ENCODE data around the gene WFDC5.

GRCh38 chr20:45080867-45081624 lies 33.9 kb downstream of the WFDC5 start:
- TF ChIP-seq POLR2A (IDR thresholded peaks at IDR 0.05), result no peak
- TF ChIP-seq, protein P1, sequence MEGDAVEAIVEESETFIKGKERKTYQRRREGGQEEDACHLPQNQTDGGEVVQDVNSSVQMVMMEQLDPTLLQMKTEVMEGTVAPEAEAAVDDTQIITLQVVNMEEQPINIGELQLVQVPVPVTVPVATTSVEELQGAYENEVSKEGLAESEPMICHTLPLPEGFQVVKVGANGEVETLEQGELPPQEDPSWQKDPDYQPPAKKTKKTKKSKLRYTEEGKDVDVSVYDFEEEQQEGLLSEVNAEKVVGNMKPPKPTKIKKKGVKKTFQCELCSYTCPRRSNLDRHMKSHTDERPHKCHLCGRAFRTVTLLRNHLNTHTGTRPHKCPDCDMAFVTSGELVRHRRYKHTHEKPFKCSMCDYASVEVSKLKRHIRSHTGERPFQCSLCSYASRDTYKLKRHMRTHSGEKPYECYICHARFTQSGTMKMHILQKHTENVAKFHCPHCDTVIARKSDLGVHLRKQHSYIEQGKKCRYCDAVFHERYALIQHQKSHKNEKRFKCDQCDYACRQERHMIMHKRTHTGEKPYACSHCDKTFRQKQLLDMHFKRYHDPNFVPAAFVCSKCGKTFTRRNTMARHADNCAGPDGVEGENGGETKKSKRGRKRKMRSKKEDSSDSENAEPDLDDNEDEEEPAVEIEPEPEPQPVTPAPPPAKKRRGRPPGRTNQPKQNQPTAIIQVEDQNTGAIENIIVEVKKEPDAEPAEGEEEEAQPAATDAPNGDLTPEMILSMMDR (IDR thresholded peaks at IDR 0.05), result no peak
